ENCODE data around the gene TP53I11.

Gene TP53I11

DNA sequence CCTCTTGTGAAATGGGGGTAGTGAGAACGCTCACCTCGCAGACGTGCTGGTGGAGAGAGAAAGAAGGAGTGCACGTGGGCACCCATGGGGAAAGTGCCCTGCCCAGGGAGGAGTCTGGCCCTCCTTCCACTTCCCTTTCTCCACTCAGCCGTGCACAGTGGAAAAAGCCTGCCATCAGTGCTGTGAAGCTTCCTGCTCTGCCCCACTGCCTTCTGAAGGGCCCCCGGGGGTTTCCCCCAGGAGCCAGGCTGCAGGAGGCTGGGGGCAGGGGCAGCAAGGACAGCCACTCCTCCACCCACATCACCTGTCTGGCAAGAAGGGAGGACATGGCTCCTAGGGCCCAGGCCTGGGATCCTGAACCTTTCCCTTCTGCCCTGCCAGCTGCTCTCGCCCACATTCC, 7.6 kb downstream of the TP53I11 start:
- no peak overlapping the region for H3K4me3 ChIP-seq (ENCODE audit: low read depth, low read length)
- TF ChIP-seq, protein P1, sequence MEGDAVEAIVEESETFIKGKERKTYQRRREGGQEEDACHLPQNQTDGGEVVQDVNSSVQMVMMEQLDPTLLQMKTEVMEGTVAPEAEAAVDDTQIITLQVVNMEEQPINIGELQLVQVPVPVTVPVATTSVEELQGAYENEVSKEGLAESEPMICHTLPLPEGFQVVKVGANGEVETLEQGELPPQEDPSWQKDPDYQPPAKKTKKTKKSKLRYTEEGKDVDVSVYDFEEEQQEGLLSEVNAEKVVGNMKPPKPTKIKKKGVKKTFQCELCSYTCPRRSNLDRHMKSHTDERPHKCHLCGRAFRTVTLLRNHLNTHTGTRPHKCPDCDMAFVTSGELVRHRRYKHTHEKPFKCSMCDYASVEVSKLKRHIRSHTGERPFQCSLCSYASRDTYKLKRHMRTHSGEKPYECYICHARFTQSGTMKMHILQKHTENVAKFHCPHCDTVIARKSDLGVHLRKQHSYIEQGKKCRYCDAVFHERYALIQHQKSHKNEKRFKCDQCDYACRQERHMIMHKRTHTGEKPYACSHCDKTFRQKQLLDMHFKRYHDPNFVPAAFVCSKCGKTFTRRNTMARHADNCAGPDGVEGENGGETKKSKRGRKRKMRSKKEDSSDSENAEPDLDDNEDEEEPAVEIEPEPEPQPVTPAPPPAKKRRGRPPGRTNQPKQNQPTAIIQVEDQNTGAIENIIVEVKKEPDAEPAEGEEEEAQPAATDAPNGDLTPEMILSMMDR (IDR thresholded peaks at IDR 0.05; ENCODE audit: low read depth, low read length): no peak

GRCh38 chr11:44942029-44942955, 8.4 kb downstream of the TP53I11 start:
- H3K4me3 ChIP-seq (ENCODE audit: low read depth, low read length): no peak overlapping the region
- TF ChIP-seq, protein P1 (IDR thresholded peaks at IDR 0.05; ENCODE audit: low read depth, low read length): no peak

GRCh38 chr11:44941259-44942021, 9.2 kb downstream of the TP53I11 start:
- no peak overlapping the region for H3K4me3 ChIP-seq (ENCODE audit: low read depth, low read length)
- TF ChIP-seq, protein P1 (IDR thresholded peaks at IDR 0.05; ENCODE audit: low read depth, low read length): no peak

- H3K4me3 ChIP-seq (ENCODE audit: low read depth, low read length): no peak overlapping the region
- TF ChIP-seq, protein P1 (IDR thresholded peaks at IDR 0.05; ENCODE audit: low read depth, low read length): no peak
Measured at GRCh38 chr11:44940835-44941234, 9.8 kb downstream of the TP53I11 start.

DNA sequence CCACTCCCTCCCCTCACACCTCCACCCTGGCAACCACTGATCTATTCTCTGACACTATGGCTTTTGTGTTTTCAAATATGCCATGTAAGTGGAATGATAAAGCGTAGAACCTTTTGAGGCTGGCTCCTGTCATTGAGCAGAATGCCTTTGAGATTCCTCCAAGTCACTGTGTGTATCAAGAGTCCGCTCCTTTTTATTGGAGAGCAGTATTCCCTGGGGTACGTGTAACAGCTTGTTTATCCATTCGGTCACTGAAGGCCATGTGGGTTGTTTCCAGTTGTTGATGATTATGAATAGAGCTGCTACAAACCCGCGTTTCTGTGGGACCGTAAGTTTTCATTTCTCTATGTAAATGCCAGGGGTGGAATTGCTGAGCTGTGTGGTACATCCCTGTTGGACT, 10.3 kb downstream of the TP53I11 start:
- H3K4me3 ChIP-seq (ENCODE audit: low read depth, low read length): no peak overlapping the region
- TF ChIP-seq, protein P1 (IDR thresholded peaks at IDR 0.05; ENCODE audit: low read depth, low read length): no peak

DNA sequence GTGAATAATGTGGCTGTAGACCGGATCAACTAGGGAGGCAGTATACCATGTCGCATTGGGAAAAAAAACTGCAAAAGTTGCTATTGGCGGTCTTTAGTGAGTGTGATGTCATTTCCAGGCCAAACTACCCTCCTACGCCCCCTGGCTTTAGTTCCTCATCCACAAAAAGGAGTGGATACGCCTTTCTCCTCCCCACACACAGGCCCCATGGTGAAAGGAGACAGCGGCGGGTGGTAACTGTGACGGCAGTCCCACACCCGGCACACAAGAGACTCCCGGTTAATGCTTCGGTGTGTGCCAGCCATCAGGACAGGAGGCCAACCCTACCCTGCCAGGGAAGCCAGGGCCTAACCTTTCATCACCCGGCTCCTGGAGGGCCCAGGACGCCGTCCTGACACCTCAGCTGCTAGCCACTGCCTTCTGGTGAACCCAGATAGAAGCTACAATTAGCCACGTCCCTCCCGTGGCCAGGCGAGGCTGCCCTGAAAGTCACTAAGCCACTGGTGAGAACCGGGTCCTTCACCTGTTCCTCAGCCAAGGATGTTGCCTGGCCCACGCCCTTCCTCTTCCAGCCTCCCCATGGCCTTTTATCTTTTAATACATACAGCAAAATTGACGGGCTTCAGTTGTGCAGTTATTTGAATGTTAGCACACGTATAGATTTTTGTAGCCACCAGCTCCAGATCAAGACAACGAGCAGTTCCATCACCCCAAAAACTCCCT, 10.8 kb downstream of the TP53I11 start:
- H3K4me3 ChIP-seq (ENCODE audit: low read depth, low read length): no peak overlapping the region
- TF ChIP-seq, protein P1 (IDR thresholded peaks at IDR 0.05; ENCODE audit: low read depth, low read length): no peak

All from WI38 (cell line).